HL-60 (cell line): Measurements from ENCODE around the gene LYRM1.

Source experiments
- DNase-seq, 2 experiments: peaks; one replicate each; pipeline ENCODE4 v3.0.0-alpha.2; 2010 to 2020; ENCODE audit warnings: low read depth in 1 of 2, low spot score in 1 of 2
- H3K27ac ChIP-seq: fragments of 250-450 bp; sonication (Bioruptor Pico); replicated peaks from 2 replicates; pipeline ENCODE4 v1.5.1; 2020; ENCODE audit warnings: mild to moderate bottlenecking, moderate library complexity
- H3K27me3 ChIP-seq: fragments of 250-450 bp; sonication (Bioruptor Pico); 2 replicates; pipeline ENCODE4 v1.5.1; 2021; ENCODE audit warnings: mild to moderate bottlenecking, moderate library complexity; ENCODE audit not compliant: insufficient read depth, poor library complexity, severe bottlenecking
- H3K4me3 ChIP-seq: replicated peaks from 2 replicates; pipeline ENCODE4 v1.5.1; 2011; ENCODE audit warnings: mild to moderate bottlenecking, control low read depth, low read length; ENCODE audit not compliant: insufficient read depth
- GABPA ChIP-seq: IDR thresholded peaks from 2 replicates; pipeline ENCODE4 v1.6.1; 2012; ENCODE audit warnings: low read depth
- POLR2AphosphoS5 ChIP-seq: IDR thresholded peaks from 2 replicates; pipeline ENCODE4 v1.6.1; 2012; ENCODE audit warnings: low read depth
- REST ChIP-seq: IDR thresholded peaks from 2 replicates; pipeline ENCODE4 v1.6.1; 2012; ENCODE audit warnings: low read depth; ENCODE audit not compliant: insufficient replicate concordance
- SPI1 ChIP-seq: IDR thresholded peaks from 2 replicates; pipeline ENCODE4 v1.6.1; 2012; ENCODE audit warnings: low read depth, mild to moderate bottlenecking, borderline replicate concordance
- TF ChIP-seq, protein P1 (sequence below): IDR thresholded peaks from one replicate; pipeline ENCODE4 v1.5.1; 2011; ENCODE audit warnings: low read length, control low read depth, inconsistent platforms; ENCODE audit not compliant: insufficient read depth

Gene LYRM1

DNA sequence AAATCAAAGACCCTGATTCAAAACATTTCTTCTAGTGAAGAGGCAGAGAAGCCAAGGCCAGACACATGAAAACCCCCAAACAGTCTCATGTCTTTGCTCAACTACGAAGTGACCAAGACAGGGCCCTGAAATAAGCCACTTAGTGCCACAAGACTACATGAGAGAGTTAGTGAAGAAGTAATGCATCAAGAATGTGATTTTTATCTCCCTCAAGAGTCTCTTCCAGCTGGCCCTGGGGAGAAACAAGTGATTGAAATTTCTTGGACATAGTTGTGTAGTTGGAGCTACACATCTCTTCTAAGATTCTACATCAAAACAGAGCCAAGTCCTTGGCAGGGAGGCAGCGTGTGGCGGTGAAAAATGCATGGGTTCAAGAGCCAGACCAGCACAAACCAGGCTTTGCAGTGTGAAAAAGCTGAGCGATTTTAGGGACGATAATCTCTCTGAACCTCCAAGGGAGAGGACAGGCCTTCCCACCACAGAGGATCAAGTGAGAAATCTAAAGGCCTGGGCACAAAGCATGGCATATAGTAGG lies 30.6 kb downstream of the LYRM1 start:
- no peak for TF ChIP-seq POLR2AphosphoS5
- TF ChIP-seq, protein P1, sequence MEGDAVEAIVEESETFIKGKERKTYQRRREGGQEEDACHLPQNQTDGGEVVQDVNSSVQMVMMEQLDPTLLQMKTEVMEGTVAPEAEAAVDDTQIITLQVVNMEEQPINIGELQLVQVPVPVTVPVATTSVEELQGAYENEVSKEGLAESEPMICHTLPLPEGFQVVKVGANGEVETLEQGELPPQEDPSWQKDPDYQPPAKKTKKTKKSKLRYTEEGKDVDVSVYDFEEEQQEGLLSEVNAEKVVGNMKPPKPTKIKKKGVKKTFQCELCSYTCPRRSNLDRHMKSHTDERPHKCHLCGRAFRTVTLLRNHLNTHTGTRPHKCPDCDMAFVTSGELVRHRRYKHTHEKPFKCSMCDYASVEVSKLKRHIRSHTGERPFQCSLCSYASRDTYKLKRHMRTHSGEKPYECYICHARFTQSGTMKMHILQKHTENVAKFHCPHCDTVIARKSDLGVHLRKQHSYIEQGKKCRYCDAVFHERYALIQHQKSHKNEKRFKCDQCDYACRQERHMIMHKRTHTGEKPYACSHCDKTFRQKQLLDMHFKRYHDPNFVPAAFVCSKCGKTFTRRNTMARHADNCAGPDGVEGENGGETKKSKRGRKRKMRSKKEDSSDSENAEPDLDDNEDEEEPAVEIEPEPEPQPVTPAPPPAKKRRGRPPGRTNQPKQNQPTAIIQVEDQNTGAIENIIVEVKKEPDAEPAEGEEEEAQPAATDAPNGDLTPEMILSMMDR = no peak
- TF ChIP-seq GABPA = no peak
- TF ChIP-seq REST = no peak
- TF ChIP-seq SPI1 = no peak
- Histone ChIP-seq H3K27ac (no peak overlapping the region), H3K27me3 (no peaks in the 10 kb centered on the region), H3K4me3 (no peak overlapping the region)
- DNase-seq = no peak

DNA sequence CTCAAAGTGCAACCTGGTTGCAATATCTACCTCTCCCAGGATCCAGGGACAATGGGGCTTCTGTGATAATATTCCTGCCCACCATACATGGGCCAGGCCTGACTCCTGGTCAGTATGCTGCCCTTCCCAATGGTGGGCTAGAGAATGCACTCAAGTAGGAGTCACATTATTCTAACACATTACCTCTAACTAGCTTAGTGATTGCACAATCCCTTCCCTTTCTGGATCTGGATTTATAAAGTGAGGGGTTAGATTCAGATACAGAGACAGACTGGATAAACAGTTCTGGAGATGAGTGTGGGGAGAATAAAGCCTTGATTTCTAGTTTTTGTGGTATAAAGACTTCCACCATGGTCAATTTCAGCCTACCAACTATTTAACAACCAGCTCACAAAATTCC lies 33.0 kb downstream of the LYRM1 start:
- no peak overlapping the region for H3K4me3 ChIP-seq
- no peak for DNase-seq
- no peak for TF ChIP-seq SPI1
- H3K27me3 ChIP-seq = no peaks in the 10 kb centered on the region
- no peak overlapping the region for H3K27ac ChIP-seq

DNA sequence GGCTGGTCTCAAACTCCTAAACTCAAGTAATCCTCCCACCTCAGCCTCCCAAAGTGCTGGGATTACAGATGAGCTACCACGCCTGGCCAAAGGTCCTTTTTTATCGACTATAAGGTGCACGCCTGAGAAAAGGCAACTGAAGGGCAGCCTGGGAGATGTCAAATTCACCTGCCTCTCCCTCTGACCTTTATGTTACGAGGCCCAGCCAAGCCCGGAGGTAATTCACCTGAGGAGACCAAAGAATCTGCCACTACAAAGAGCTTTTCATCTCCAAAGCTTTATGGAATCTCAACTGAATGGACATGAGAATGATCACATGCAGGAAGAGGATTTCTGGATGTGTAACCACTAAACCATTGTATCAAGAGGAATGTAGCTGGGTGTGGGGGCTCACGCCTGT lies 37.2 kb downstream of the LYRM1 start:
- no peak overlapping the region for H3K27ac ChIP-seq
- TF ChIP-seq REST (no peak), SPI1 (no peak), POLR2AphosphoS5 (no peak), GABPA (no peak)
- TF ChIP-seq, protein P1 = no peak

DNA sequence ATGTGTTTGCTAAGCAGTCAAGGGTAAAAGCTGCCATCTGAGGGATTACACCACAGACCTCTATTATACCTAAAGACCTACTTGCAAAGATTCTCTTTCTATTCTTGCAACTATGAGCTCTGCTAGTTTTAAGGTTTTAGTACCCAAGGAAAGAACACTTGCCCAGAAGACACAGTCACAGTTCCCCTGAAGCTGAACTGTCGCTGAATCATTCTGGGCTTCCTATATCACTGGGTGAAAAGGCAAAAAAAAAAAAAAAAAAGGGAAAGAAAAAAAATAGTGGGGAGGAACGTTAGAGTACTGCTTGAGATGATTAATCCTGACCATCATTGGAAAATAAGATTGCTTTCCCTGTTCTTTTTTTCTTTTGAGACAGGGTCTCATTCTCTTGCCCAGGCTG lies 37.9 kb downstream of the LYRM1 start:
- Histone ChIP-seq H3K4me3 (no peak overlapping the region), H3K27ac (no peak overlapping the region), H3K27me3 (no peaks in the 10 kb centered on the region)
- TF ChIP-seq POLR2AphosphoS5 (no peak), GABPA (no peak), SPI1 (no peak), REST (no peak)
- TF ChIP-seq, protein P1 = no peak
- DNase-seq = no peak

More for the DNA sequence above, 37.2 kb downstream of the LYRM1 start:
- no peak for DNase-seq
- H3K27me3 ChIP-seq = no peaks in the 10 kb centered on the region
- no peak overlapping the region for H3K4me3 ChIP-seq
